Head of caudate nucleus (tissue), 42 donors: Measurements from ENCODE around the gene MSRB1.
"Not testable (repeated sequence)": the region's sequence is repeated elsewhere in the genome, so short reads cannot be mapped to it uniquely, and the experiment has no call there.

Experiments
- DNase-seq, 42 donors: peaks; one replicate each; pipeline versions ENCODE4 v3.0.0 to v3.0.0-alpha.2; 2020 to 2021; ENCODE audit warnings: mixed read lengths in 7 of 42
- intact Hi-C: fragments of 100-400 bp; cut with DNase I; formaldehyde crosslinking; loops from one replicate; pipeline ENCODE4 v1.15.0; 2022

The MSRB1 gene

DNA sequence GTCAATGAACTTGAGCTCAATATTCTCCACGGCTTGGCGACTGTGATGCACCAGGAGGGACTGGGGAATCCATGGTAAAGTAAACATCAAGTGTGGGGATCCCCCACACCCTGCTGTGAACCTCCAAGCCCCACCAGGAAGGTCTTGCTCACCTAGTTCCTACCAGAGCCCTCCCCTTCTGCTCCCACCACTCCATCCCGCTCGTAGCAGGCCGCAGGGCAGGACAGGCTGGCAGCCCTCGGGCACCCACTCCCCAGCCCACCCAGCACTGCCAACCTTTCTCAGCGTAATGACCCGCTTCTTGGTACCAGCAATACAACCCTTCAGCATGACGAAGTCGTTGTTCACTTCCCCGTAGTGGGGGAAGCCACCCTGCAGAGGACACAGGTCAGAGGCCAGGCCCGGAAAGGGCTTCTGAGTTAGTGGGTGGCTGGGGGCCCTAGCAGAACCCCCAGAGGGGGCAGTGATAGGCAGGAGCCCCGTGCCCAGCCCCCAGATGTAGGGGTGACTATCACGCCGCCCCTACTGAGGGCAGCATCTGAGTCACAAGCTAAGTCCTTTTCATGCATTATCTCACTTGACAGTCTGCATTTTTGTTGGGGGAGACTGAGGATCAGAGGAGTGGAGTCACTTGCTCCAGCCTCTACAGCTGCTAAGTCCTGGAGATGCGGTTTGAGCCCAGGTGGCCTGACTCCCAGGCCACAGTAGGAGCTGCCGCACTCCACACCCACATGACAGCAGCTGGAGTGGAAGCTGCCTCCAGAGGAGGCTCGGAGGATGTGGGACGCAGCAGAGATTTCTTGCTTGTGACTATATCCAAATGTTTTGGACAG, 2.8 kb upstream of the MSRB1 start:
- intact Hi-C loops = no loop called here
- DNase-seq = no peak

DNA sequence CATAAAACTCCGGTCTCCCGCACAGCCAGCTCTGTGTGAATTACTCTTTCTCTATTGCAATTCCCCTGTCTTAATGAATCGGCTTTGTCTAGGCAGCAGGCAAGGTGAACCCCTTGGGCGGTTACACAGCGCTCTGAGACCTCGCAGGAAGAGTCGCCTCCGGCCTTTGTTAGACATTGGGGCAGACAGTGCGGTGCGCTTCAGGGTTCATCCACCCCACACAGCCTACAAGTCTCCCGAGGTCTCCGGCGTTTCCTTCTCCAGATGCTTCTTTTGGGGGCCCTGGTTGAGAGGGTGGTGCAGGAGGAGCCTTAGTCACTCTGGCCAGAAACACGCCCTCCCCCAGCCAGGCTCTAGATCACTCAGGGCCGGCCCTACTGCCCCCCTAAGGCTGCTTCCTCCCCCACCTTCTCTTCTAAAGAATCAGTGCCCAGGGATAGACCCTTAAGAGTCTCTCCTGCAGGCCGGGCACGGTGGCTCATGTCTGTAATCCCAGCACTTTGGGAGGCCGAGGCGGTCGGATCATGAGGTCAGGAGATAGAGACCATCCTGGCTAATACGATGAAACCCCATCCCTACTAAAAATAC, 1.7 kb upstream of the MSRB1 start:
- DNase-seq = no peak
- intact Hi-C loops = no loop called here

GRCh38 chr16:1942047-1942809, 771 bp downstream of the MSRB1 start:
- intact Hi-C loops = no loop called here
- DNase-seq = no peak

- DNase-seq = peak in 5 of 42 donors; percentile 28 to 64 (median 52)
- intact Hi-C loops = no loop called here
These were observed 1.6 kb downstream of the MSRB1 start for GRCh38 chr16:1941162-1942046.

GRCh38 chr16:1940273-1941161, 2.5 kb downstream of the MSRB1 start:
- intact Hi-C loops = no loop called here
- no peak for DNase-seq

- DNase-seq, intact Hi-C loops: not testable (repeated sequence)
These were observed 3.2 kb downstream of the MSRB1 start for GRCh38 chr16:1939833-1940232.

- DNase-seq = peak in 7 of 42 donors; percentile 31 to 60 (median 42)
- intact Hi-C loops = no loop called here
These were observed 4.1 kb downstream of the MSRB1 start for GRCh38 chr16:1938910-1939309.

- peak in 3 of 42 donors; percentile 16 to 38 (median 28) for DNase-seq
- intact Hi-C loops = no loop called here
These were observed 4.7 kb downstream of the MSRB1 start for GRCh38 chr16:1938316-1938715.

DNA sequence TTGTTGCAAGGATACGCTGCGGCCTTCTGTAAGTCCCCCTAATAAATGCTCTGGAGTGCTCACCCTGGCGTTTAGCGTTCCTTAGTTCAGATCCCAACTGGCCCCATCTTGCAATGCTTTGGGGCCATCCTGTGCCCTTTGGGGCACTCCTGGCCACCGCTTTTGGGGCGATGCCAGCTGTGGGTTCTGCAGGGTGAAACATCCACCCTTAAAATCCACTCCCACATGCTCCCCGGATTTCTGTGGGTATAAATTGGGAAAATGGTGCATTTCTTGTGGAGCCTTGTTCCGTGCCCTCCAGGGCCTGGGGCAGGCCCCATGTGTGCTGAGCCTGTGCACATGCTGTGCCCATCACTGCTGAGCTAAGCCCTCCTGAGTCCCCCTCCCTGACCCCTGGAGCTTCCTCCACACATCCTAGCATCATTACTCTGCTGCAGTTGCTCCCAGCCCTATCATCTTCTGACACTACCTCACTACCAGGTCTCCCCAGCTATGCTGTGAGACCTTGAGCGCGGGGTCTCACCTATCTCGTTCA, 6.0 kb downstream of the MSRB1 start:
- intact Hi-C loops = no loop called here
- no peak for DNase-seq

- intact Hi-C loops = no loop called here
- DNase-seq = no peak
These were observed 9.8 kb downstream of the MSRB1 start for GRCh38 chr16:1933097-1933661.

GRCh38 chr16:1932050-1933028, 10.7 kb downstream of the MSRB1 start:
- intact Hi-C loops = no loop called here
- DNase-seq = peak in 1 of 42 donors; percentile 37

DNA sequence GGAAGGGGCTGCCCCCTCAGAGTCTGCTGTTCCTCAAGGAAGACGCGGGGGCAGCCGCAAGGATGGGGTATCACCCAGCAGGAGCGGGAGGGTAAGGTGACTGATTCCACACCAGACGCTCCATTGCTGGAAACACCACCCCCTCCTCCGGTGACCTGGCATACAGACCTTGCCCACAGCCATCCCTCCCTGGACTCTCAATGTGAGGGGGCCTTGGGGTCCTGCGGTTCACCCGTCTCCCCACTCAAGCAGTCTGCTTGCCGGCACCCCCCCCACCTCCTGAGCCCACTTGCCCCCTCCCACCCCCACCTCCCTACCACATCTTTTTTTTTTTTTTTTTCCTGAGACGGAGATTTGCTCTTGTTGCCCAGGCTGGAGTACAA, 12.7 kb downstream of the MSRB1 start:
- no peak for DNase-seq
- intact Hi-C loops = no loop called here

DNA sequence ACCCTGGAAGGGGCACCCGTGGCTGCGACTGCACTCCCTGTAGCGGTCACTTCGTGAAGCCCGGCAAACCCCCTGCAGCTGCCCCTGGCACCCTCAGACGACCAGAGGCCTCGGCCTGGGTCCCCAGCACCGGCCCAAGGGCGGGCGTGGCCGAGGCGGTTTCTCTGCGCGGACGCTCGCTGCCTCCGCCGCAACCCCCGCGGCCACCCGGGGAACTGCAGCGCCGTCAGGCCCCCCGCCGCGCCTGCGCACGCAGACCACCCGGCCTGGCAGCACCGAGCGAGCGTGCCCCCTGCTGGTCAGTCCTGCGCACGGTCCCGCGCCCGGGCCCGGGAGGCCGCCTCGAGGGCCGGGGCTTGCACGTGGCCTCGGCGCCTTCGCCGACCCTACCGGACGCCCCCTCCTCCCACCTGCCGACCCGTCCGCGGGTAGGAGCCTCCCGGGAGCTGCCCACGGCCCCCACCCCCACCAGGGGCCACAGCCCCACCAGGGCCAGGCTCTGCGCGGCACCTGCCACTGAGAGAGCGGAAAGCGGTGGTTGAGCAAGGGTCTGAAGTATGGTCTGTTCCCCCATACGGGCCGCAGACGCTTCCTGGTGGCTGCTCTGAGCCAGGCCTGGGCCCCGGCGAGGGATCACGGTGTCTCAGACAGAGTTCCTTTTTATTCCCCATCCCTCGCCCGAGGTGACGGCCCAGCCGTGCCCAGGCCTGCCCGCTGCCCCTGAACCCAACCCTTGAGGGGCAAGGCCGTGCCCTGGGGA, 13.2 kb downstream of the MSRB1 start:
- DNase-seq = peak; percentile 59 to 96 (median 90)
- intact Hi-C loops = loop anchor here (2.0 kb wide), 1 partner anchor 65 kb away; no protein-coding TSS in a partner anchor

- intact Hi-C loops = loop anchor here (2.0 kb wide), 1 partner anchor 64 kb away; no protein-coding TSS in a partner anchor
- DNase-seq = peak in 4 of 42 donors; percentile 10 to 40 (median 29)
These were observed 13.9 kb downstream of the MSRB1 start for GRCh38 chr16:1929105-1929504.

DNA sequence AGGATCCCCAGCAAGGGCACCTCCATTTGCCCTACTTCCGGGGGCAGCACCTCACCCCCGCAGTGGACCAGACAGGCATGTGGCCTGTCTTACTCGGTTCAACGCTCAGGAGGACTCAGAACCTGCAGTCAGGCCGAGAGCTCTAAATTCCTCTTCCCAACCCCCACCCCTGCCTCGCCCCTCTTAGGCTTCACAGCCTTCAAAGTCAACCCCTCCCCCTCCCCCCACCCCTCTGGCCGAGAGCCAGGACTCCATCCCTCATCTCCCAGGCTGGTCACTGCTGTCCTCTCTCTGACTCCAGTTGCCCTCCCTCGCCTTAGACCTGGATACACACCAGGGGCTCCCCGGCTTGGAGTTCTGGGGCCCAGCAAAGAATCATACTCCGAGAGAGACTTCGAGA, 16.7 kb downstream of the MSRB1 start:
- intact Hi-C loops = no loop called here

More for the DNA sequence above, 16.7 kb downstream of the MSRB1 start:
- DNase-seq = no peak
